ENCODE measurements around the gene ADAMTS17.

- TF ChIP-seq CTCF (IDR thresholded peaks at IDR 0.05) (no peak), POLR2A (IDR thresholded peaks at IDR 0.05) (no peak)
Measured at GRCh38 chr15:100129677-100130076, 212.1 kb downstream of the ADAMTS17 start.
